Spleen (tissue), 7 donors: ENCODE results near the gene C4B.

Experiments used
- CTCF ChIP-seq, 11 experiments: fragments of 200-600 bp in 7 of 11; fragments of 450-650 bp in 4 of 11; sonication (generic) in 4 of 11; IDR thresholded peaks in 8 of 11; conservative IDR thresholded peaks in 3 of 11; 1 replicate in 7 of 11; 2 replicates in 4 of 11; pipeline versions ENCODE4 v1.4.0 to v1.8.0; 2016 to 2021; ENCODE audit warnings: antibody characterized with exemption in 11 of 11, inconsistent platforms in 4 of 11, mild to moderate bottlenecking in 1 of 11
- POLR2A ChIP-seq, 3 donors: fragments of 450-650 bp; IDR thresholded peaks; one replicate each; pipeline ENCODE4 v1.5.1; 2017; ENCODE audit warnings: antibody characterized with exemption in 3 of 3, mild to moderate bottlenecking in 1 of 3
- POLR2AphosphoS5 ChIP-seq, 3 donors: sonication (generic); formaldehyde crosslinking; IDR thresholded peaks; one replicate each; pipeline ENCODE4 v1.5.1; 2017; ENCODE audit warnings: antibody characterized with exemption in 3 of 3
- donor health status: DM: no; HTN: no; CAD: no; lungs with moderate emphysema.
- donor health status: DM: no; HTN: no; CAD: no.
- donor health status: DM: no; HTN: no; CAD: no.

GRCh38 chr6:31967926-31968320 lies 46.7 kb upstream of the C4B start:
- TF ChIP-seq CTCF (IDR thresholded peaks at IDR 0.05 in 8 of 11, conservative IDR thresholded peaks at IDR 0.05 in 3 of 11) (no peak), POLR2A (IDR thresholded peaks at IDR 0.05) (no peak), POLR2AphosphoS5 (IDR thresholded peaks at IDR 0.05) (no peak)
